HEK293 (cell line): ENCODE data around the gene NFIB.

Experiments used
- CTCF ChIA-PET: fragments of 350-600 bp; formaldehyde crosslinking; extraction: SDS; loops from one replicate; lab custom pipeline; 2021; ENCODE audit warnings: antibody characterized with exemption; lab: Yijun Ruan, JAX
- POLR2A ChIA-PET: fragments of 300-600 bp; formaldehyde crosslinking; extraction: SDS; loops from one replicate; lab custom pipeline; 2020; ENCODE audit warnings: antibody characterized with exemption, inconsistent platforms; lab: Yijun Ruan, JAX
- H3K27ac ChIP-seq: fragments of 200-500 bp; sonication (Bioruptor generic); 2 replicates; pipeline ENCODE4 v1.5.1; 2014; ENCODE audit warnings: low read depth, low read length, control low read depth, inconsistent platforms; ENCODE audit errors: extremely low read depth
- H3K36me3 ChIP-seq, 2 experiments: fragments of 200-500 bp in 1 of 2; sonication (Bioruptor generic) in 1 of 2; 1 replicate in 1 of 2; 2 replicates in 1 of 2; pipeline ENCODE4 v1.5.1; 2014 to 2017; ENCODE audit warnings: inconsistent platforms in 2 of 2, low read length in 2 of 2; ENCODE audit not compliant: control insufficient read depth in 2 of 2, insufficient read depth in 1 of 2
- H3K4me1 ChIP-seq: fragments of 200-500 bp; sonication (Bioruptor generic); 2 replicates; pipeline ENCODE4 v1.5.1; 2014; ENCODE audit warnings: mild to moderate bottlenecking, low read length, inconsistent platforms; ENCODE audit not compliant: control insufficient read depth, insufficient read depth
- H3K4me3 ChIP-seq: 2 replicates; pipeline ENCODE4 v1.5.1; 2011; ENCODE audit warnings: low read depth, mild to moderate bottlenecking, control low read depth, low read length, moderate library complexity
- H3K9me3 ChIP-seq: fragments of 200-500 bp; sonication (Bioruptor generic); 2 replicates; pipeline ENCODE4 v1.5.1; 2014; ENCODE audit warnings: low read depth, low read length, inconsistent platforms; ENCODE audit not compliant: control insufficient read depth, insufficient read depth
- KLF7 ChIP-seq: fragments of 450-650 bp; formaldehyde crosslinking; IDR thresholded peaks from 2 replicates; pipeline ENCODE4 v1.5.1; 2016; ENCODE audit warnings: missing biosample characterization, missing genetic modification characterization, borderline replicate concordance
- MZF1 ChIP-seq: fragments of 450-650 bp; formaldehyde crosslinking; IDR thresholded peaks from 2 replicates; pipeline ENCODE4 v1.5.1; 2017; ENCODE audit warnings: missing biosample characterization, missing genetic modification characterization, borderline replicate concordance
- SCRT2 ChIP-seq: fragments of 450-650 bp; formaldehyde crosslinking; IDR thresholded peaks from 2 replicates; pipeline ENCODE4 v1.5.1; 2016; ENCODE audit warnings: missing biosample characterization, missing genetic modification characterization
- TSHZ1 ChIP-seq: fragments of 450-650 bp; formaldehyde crosslinking; IDR thresholded peaks from 2 replicates; pipeline ENCODE4 v1.5.1; 2016; ENCODE audit warnings: missing biosample characterization, missing genetic modification characterization, borderline replicate concordance
- YY1 ChIP-seq: fragments of 450-650 bp; formaldehyde crosslinking; IDR thresholded peaks from 2 replicates; pipeline ENCODE4 v1.5.1; 2018; ENCODE audit warnings: missing biosample characterization, missing genetic modification characterization
- ZBTB8A ChIP-seq: fragments of 450-650 bp; formaldehyde crosslinking; IDR thresholded peaks from 2 replicates; pipeline ENCODE4 v1.5.1; 2016; ENCODE audit warnings: missing biosample characterization, missing genetic modification characterization
- ZIC2 ChIP-seq: fragments of 450-650 bp; formaldehyde crosslinking; IDR thresholded peaks from 2 replicates; pipeline ENCODE4 v1.5.1; 2016; ENCODE audit warnings: missing biosample characterization, missing genetic modification characterization
- ZNF155 ChIP-seq: fragments of 450-650 bp; formaldehyde crosslinking; IDR thresholded peaks from 2 replicates; pipeline ENCODE4 v1.5.1; 2016; ENCODE audit warnings: missing biosample characterization, missing genetic modification characterization
- ZNF19 ChIP-seq: fragments of 450-650 bp; formaldehyde crosslinking; IDR thresholded peaks from 2 replicates; pipeline ENCODE4; 2016; ENCODE audit warnings: missing biosample characterization, missing genetic modification characterization, low read depth
- ZNF223 ChIP-seq: fragments of 450-650 bp; formaldehyde crosslinking; IDR thresholded peaks from 2 replicates; pipeline ENCODE4 v1.5.1; 2016; ENCODE audit warnings: missing biosample characterization, missing genetic modification characterization
- ZNF274 ChIP-seq, 2 experiments: fragments of 200-500 bp in 1 of 2; fragments of 450-650 bp in 1 of 2; sonication (Bioruptor generic) in 1 of 2; formaldehyde crosslinking in 1 of 2; IDR thresholded peaks; 2 replicates each; pipeline versions ENCODE4 v1.5.1 to v1.6.1; 2014 to 2016; ENCODE audit warnings: borderline replicate concordance in 1 of 2, inconsistent platforms in 1 of 2, low read length in 1 of 2, missing biosample characterization in 1 of 2, missing genetic modification characterization in 1 of 2
- ZNF311 ChIP-seq: fragments of 450-650 bp; formaldehyde crosslinking; IDR thresholded peaks from 2 replicates; pipeline ENCODE4 v1.5.1; 2017; ENCODE audit warnings: missing biosample characterization, missing genetic modification characterization, borderline replicate concordance
- ZNF473 ChIP-seq: fragments of 450-650 bp; formaldehyde crosslinking; IDR thresholded peaks from 2 replicates; pipeline ENCODE4 v1.5.1; 2017; ENCODE audit warnings: missing biosample characterization, missing genetic modification characterization
- ZNF518A ChIP-seq: fragments of 450-650 bp; formaldehyde crosslinking; conservative IDR thresholded peaks from 2 replicates; pipeline ENCODE4 v1.5.1; 2016; ENCODE audit warnings: low read depth, missing biosample characterization, missing genetic modification characterization
- ZNF548 ChIP-seq: fragments of 450-650 bp; formaldehyde crosslinking; IDR thresholded peaks from 2 replicates; pipeline ENCODE4 v1.5.1; 2016; ENCODE audit warnings: missing biosample characterization, missing genetic modification characterization
- ZNF549 ChIP-seq: fragments of 450-650 bp; IDR thresholded peaks from 2 replicates; pipeline ENCODE4 v1.5.1; 2018; ENCODE audit warnings: missing biosample characterization, missing genetic modification characterization, mild to moderate bottlenecking, inconsistent platforms, moderate library complexity
- ZNF558 ChIP-seq: fragments of 450-650 bp; formaldehyde crosslinking; IDR thresholded peaks from 2 replicates; pipeline ENCODE4 v1.5.1; 2016; ENCODE audit warnings: missing biosample characterization, missing genetic modification characterization
- ZNF670 ChIP-seq: fragments of 450-650 bp; formaldehyde crosslinking; IDR thresholded peaks from 2 replicates; pipeline ENCODE4 v1.5.1; 2016; ENCODE audit warnings: missing biosample characterization, missing genetic modification characterization, low read depth
- ZNF704 ChIP-seq: fragments of 450-650 bp; formaldehyde crosslinking; IDR thresholded peaks from 2 replicates; pipeline ENCODE4 v1.5.1; 2016; ENCODE audit warnings: missing biosample characterization, missing genetic modification characterization
- ZNF707 ChIP-seq: fragments of 450-650 bp; formaldehyde crosslinking; IDR thresholded peaks from 2 replicates; pipeline ENCODE4 v1.5.1; 2016; ENCODE audit warnings: missing biosample characterization, missing genetic modification characterization
- ZNF747 ChIP-seq: fragments of 450-650 bp; formaldehyde crosslinking; IDR thresholded peaks from 2 replicates; pipeline ENCODE4 v1.5.1; 2016; ENCODE audit warnings: missing biosample characterization, missing genetic modification characterization
- ZNF791 ChIP-seq: fragments of 450-650 bp; formaldehyde crosslinking; IDR thresholded peaks from 2 replicates; pipeline ENCODE4 v1.5.1; 2016; ENCODE audit warnings: missing biosample characterization, missing genetic modification characterization
- ZSCAN16 ChIP-seq: fragments of 450-650 bp; formaldehyde crosslinking; IDR thresholded peaks from 2 replicates; pipeline ENCODE4 v1.5.1; 2016; ENCODE audit warnings: missing biosample characterization, missing genetic modification characterization

NFIB gene

GRCh38 chr9:14056316-14056861, 257.6 kb downstream of the NFIB start (continued):
- TF ChIP-seq ZNF704 (tag by site-specific recombination), result no peak
- no peak for TF ChIP-seq ZNF707 (tag by site-specific recombination)
- no peak for TF ChIP-seq ZSCAN16
- TF ChIP-seq ZNF223 (tag by site-specific recombination), result no peak
- TF ChIP-seq ZNF274 (IDR thresholded peaks at IDR 0.05; ENCODE audit: low read length), result no peak
- no peak for TF ChIP-seq ZNF274 (tag by site-specific recombination; IDR thresholded peaks at IDR 0.05; ENCODE audit: borderline replicate concordance)
- TF ChIP-seq TSHZ1 (tag by site-specific recombination), result no peak
- TF ChIP-seq, all 188 proteins: peak for 0

GRCh38 chr9:14054096-14054495, 259.8 kb downstream of the NFIB start:
- CTCF ChIA-PET, result no interaction called here
- no peak for TF ChIP-seq ZNF747 (tag by site-specific recombination)
- no peak for TF ChIP-seq ZNF707 (tag by site-specific recombination)
- TF ChIP-seq ZBTB8A (tag by site-specific recombination), result no peak
- TF ChIP-seq MZF1 (tag by site-specific recombination), result no peak
- no peak for TF ChIP-seq ZNF19 (tag by site-specific recombination)
- TF ChIP-seq KLF7, result no peak
- no peak for TF ChIP-seq TSHZ1 (tag by site-specific recombination)
- TF ChIP-seq ZNF155 (tag by site-specific recombination), result no peak
- no peak for TF ChIP-seq ZNF548
- no peak for TF ChIP-seq YY1
- no peak for TF ChIP-seq ZNF558 (tag by site-specific recombination)
- TF ChIP-seq ZNF311 (tag by site-specific recombination), result no peak
- TF ChIP-seq ZNF473 (tag by site-specific recombination), result no peak
- no peak for TF ChIP-seq ZNF791 (tag by site-specific recombination)
- no peak for TF ChIP-seq ZNF670 (tag by site-specific recombination)
- TF ChIP-seq ZNF549 (tag by site-specific recombination), result no peak
- TF ChIP-seq SCRT2, result no peak
- no peak for TF ChIP-seq ZNF518A (tag by site-specific recombination)
- TF ChIP-seq ZIC2, result no peak

More at GRCh38 chr9:14054096-14054495, 259.8 kb downstream of the NFIB start:
- H3K9me3 ChIP-seq, result no peaks in the 10 kb centered on the region
- POLR2A ChIA-PET, result no interaction called here
- no peak overlapping the region for H3K27ac ChIP-seq
- no peak overlapping the region for H3K4me3 ChIP-seq
- H3K36me3 ChIP-seq, result no peaks in the 10 kb centered on the region
- no peaks in the 10 kb centered on the region for H3K4me1 ChIP-seq
